H1 (cell line): ENCODE results near the gene SLC6A7. TPM values are rescaled to one million over a fixed set of nuclear protein-coding genes. Genes with fewer than 3 reads are reported as not detected.

ENCODE experiments used
- CTCF ChIA-PET: fragments of 300-600 bp; sonication (Branson Sonifier 250); formaldehyde crosslinking; loops from one replicate; lab custom pipeline; 2021; ENCODE audit not compliant: partially characterized antibody; lab: Charles Lee
- POLR2A ChIA-PET: fragments of 300-600 bp; sonication (Branson Sonifier 250); formaldehyde crosslinking; loops from one replicate; lab custom pipeline; 2021; ENCODE audit warnings: inconsistent platforms; ENCODE audit not compliant: partially characterized antibody; lab: Charles Lee
- DNase-seq, 2 experiments: peaks; one replicate each; pipeline versions ENCODE4 v3.0.0 to v3.0.0-alpha.2; 2010 to 2022; ENCODE audit warnings: low spot score in 2 of 2, low read depth in 1 of 2, mixed read lengths in 1 of 2
- FAIRE-seq: peaks from 2 replicates; lab custom pipeline; 2011; peaks lifted over from hg19 to GRCh38; lab: Jason Lieb, UNC
- H2AFZ ChIP-seq: 2 replicates; pipeline ENCODE4 v1.8.1; 2012; ENCODE audit warnings: low read length, inconsistent platforms
- H2AK5ac ChIP-seq: 2 replicates; pipeline ENCODE4 v1.6.1; 2013; ENCODE audit warnings: low read depth, low read length
- H2BK120ac ChIP-seq: replicated peaks from 2 replicates; pipeline ENCODE3; 2013; ENCODE audit warnings: low read depth, low read length, inconsistent platforms
- H2BK12ac ChIP-seq: 2 replicates; pipeline ENCODE4 v1.6.1; 2013; ENCODE audit warnings: low read depth, low read length
- H2BK15ac ChIP-seq: 2 replicates; pipeline ENCODE4 v1.6.1; 2013; ENCODE audit warnings: low read length
- H2BK20ac ChIP-seq: 2 replicates; pipeline ENCODE4 v1.6.1; 2013; ENCODE audit warnings: low read length
- H2BK5ac ChIP-seq: 2 replicates; pipeline ENCODE4 v1.6.1; 2013; ENCODE audit warnings: low read depth, low read length
- H3K14ac ChIP-seq: 2 replicates; pipeline ENCODE4 v1.6.1; 2013; ENCODE audit warnings: inconsistent platforms; ENCODE audit not compliant: insufficient read length
- H3K18ac ChIP-seq: 2 replicates; pipeline ENCODE4 v1.6.1; 2013; ENCODE audit warnings: low read length; ENCODE audit errors: extremely low read depth
- H3K23ac ChIP-seq: 2 replicates; pipeline ENCODE4 v1.6.1; 2013; ENCODE audit warnings: inconsistent platforms; ENCODE audit not compliant: insufficient read length
- H3K23me2 ChIP-seq: 2 replicates; pipeline ENCODE4 v1.6.1; 2013; ENCODE audit warnings: low read depth, low read length
- H3K27ac ChIP-seq: 2 replicates; pipeline ENCODE4 v1.6.1; 2011; ENCODE audit warnings: low read depth, low read length, inconsistent platforms
- H3K27me3 ChIP-seq, 4 experiments: replicated peaks in 1 of 4; 1 replicate in 1 of 4; 2 replicates in 3 of 4; pipeline versions ENCODE4 v1.6.1 to v1.8.1; 2011 to 2013; ENCODE audit warnings: low read length in 3 of 4, mild to moderate bottlenecking in 3 of 4, inconsistent platforms in 2 of 4, mixed read lengths in 2 of 4, moderate library complexity in 1 of 4; ENCODE audit not compliant: control insufficient read depth in 3 of 4, insufficient read depth in 3 of 4; ENCODE audit errors: extremely low read depth in 1 of 4
- H3K36me3 ChIP-seq, 4 experiments: 2 replicates each; pipeline versions ENCODE4 v1.6.1 to v1.8.1; 2011 to 2013; ENCODE audit warnings: mild to moderate bottlenecking in 4 of 4, low read length in 3 of 4, moderate library complexity in 2 of 4, control low read depth in 1 of 4, inconsistent platforms in 1 of 4; ENCODE audit not compliant: insufficient read depth in 4 of 4, control insufficient read depth in 2 of 4
- H3K4ac ChIP-seq: replicated peaks from 2 replicates; pipeline ENCODE3; 2013; ENCODE audit warnings: low read length, low read depth, mixed read lengths, inconsistent platforms; ENCODE audit not compliant: insufficient read length
- H3K4me1 ChIP-seq, 4 experiments: replicated peaks in 1 of 4; 1 replicate in 1 of 4; 2 replicates in 3 of 4; pipeline versions ENCODE4 v1.6.1 to v1.8.1; 2011 to 2013; ENCODE audit warnings: low read length in 3 of 4, inconsistent platforms in 2 of 4, mixed read lengths in 1 of 4; ENCODE audit not compliant: insufficient read depth in 4 of 4, control insufficient read depth in 3 of 4
- H3K4me2 ChIP-seq, 2 experiments: 2 replicates each; pipeline versions ENCODE4 v1.6.1 to v1.8.1; 2011 to 2013; ENCODE audit warnings: low read depth in 2 of 2, low read length in 2 of 2, control low read depth in 1 of 2, inconsistent platforms in 1 of 2, mild to moderate bottlenecking in 1 of 2; ENCODE audit not compliant: insufficient read depth in 1 of 2
- H3K4me3 ChIP-seq, 4 experiments: fragments of 200-600, 300-600 bp in 1 of 4; sonication (generic), shearing (Covaris generic), sonication (Bioruptor Twin) in 1 of 4; 2 replicates each; pipeline versions ENCODE4 v1.5.1 to v1.8.1; 2011 to 2016; ENCODE audit warnings: low read length in 4 of 4, low read depth in 3 of 4, control low read depth in 2 of 4, inconsistent platforms in 2 of 4, mild to moderate bottlenecking in 2 of 4, mixed read lengths in 1 of 4, moderate library complexity in 1 of 4; ENCODE audit not compliant: insufficient read depth in 2 of 4; ENCODE audit errors: extremely low read depth in 1 of 4
- H3K56ac ChIP-seq: replicated peaks from 2 replicates; pipeline ENCODE3; 2013; ENCODE audit warnings: low read depth, mild to moderate bottlenecking, mixed read lengths, low read length, inconsistent platforms; ENCODE audit not compliant: insufficient read length
- H3K79me1 ChIP-seq: 2 replicates; pipeline ENCODE4 v1.6.1; 2013; ENCODE audit warnings: low read depth, low read length, control low read depth
- H3K79me2 ChIP-seq, 2 experiments: 2 replicates each; pipeline versions ENCODE4 v1.6.1 to v1.8.1; 2012 to 2013; ENCODE audit warnings: low read length in 2 of 2, mild to moderate bottlenecking in 2 of 2, inconsistent platforms in 1 of 2; ENCODE audit not compliant: insufficient read depth in 2 of 2, control insufficient read depth in 1 of 2
- H3K9ac ChIP-seq, 4 experiments: replicated peaks in 1 of 4; 1 replicate in 1 of 4; 2 replicates in 3 of 4; pipeline versions ENCODE4 v1.6.1 to v1.8.1; 2011 to 2013; ENCODE audit warnings: low read depth in 3 of 4, low read length in 3 of 4, control low read depth in 2 of 4, mild to moderate bottlenecking in 2 of 4, moderate library complexity in 2 of 4, inconsistent platforms in 1 of 4; ENCODE audit errors: extremely low read depth in 1 of 4
- H3K9me3 ChIP-seq, 2 experiments: 2 replicates each; pipeline versions ENCODE4 v1.6.1 to v1.8.1; 2012 to 2013; ENCODE audit warnings: mild to moderate bottlenecking in 2 of 2, moderate library complexity in 2 of 2, control low read depth in 1 of 2, inconsistent platforms in 1 of 2, low read depth in 1 of 2, low read length in 1 of 2, mixed read lengths in 1 of 2; ENCODE audit not compliant: insufficient read depth in 2 of 2
- H4K20me1 ChIP-seq, 2 experiments: replicated peaks in 1 of 2; 2 replicates each; pipeline versions ENCODE3 to v1.8.1; 2011 to 2013; ENCODE audit warnings: inconsistent platforms in 2 of 2, low read length in 2 of 2, mild to moderate bottlenecking in 1 of 2; ENCODE audit not compliant: insufficient read depth in 2 of 2, control insufficient read depth in 1 of 2
- H4K5ac ChIP-seq: 2 replicates; pipeline ENCODE4 v1.6.1; 2013; ENCODE audit warnings: low read length, low read depth, mixed read lengths, inconsistent platforms; ENCODE audit not compliant: insufficient read length
- H4K8ac ChIP-seq: 2 replicates; pipeline ENCODE4 v1.8.0; 2013; ENCODE audit warnings: mild to moderate bottlenecking, moderate library complexity, low read length, inconsistent platforms; ENCODE audit not compliant: insufficient read depth; ENCODE audit errors: extremely low read depth
- H4K91ac ChIP-seq: replicated peaks from 2 replicates; pipeline ENCODE3; 2013; ENCODE audit warnings: low read length, mixed read lengths, inconsistent platforms; ENCODE audit not compliant: insufficient read length
- BACH1 ChIP-seq: IDR thresholded peaks from 2 replicates; pipeline ENCODE4 v1.6.1; 2012; ENCODE audit warnings: low read length, improper control_type of control experiment
- BRCA1 ChIP-seq: IDR thresholded peaks from 2 replicates; pipeline ENCODE4 v1.6.1; 2012; ENCODE audit warnings: low read depth, low read length, improper control_type of control experiment
- CBX5 ChIP-seq: fragments of 300-800, 300-1000 bp; sonication (generic); IDR thresholded peaks from 2 replicates; pipeline ENCODE4 v1.7.1; 2016; ENCODE audit warnings: antibody characterized with exemption, low read length, low read depth
- CHD1 ChIP-seq: IDR thresholded peaks from 2 replicates; pipeline ENCODE4 v1.6.1; 2012; ENCODE audit warnings: low read depth, low read length, improper control_type of control experiment
- CTBP2 ChIP-seq: IDR thresholded peaks from 2 replicates; pipeline ENCODE4 v1.7.0; 2011; ENCODE audit warnings: borderline replicate concordance, mild to moderate bottlenecking, moderate library complexity, mixed read lengths, low read length; ENCODE audit not compliant: insufficient read depth, insufficient read length
- GTF2F1 ChIP-seq: IDR thresholded peaks from 2 replicates; pipeline ENCODE4 v1.6.1; 2012; ENCODE audit warnings: low read depth, low read length, improper control_type of control experiment, borderline replicate concordance
- HDAC2 ChIP-seq, 2 experiments: fragments of 300-600 bp in 1 of 2; sonication (generic) in 1 of 2; IDR thresholded peaks; 2 replicates each; pipeline ENCODE4 v1.6.1; 2011 to 2012; ENCODE audit warnings: low read depth in 2 of 2, low read length in 2 of 2, mild to moderate bottlenecking in 2 of 2, moderate library complexity in 2 of 2, borderline replicate concordance in 1 of 2, inconsistent platforms in 1 of 2
- NRF1 ChIP-seq: IDR thresholded peaks from 2 replicates; pipeline ENCODE4 v1.6.1; 2011; ENCODE audit warnings: mild to moderate bottlenecking, low read depth, low read length, improper control_type of control experiment
- POLR2A ChIP-seq, 2 experiments: IDR thresholded peaks; 1 replicate in 1 of 2; 2 replicates in 1 of 2; pipeline ENCODE4 v1.6.1; 2011; ENCODE audit warnings: low read depth in 2 of 2, low read length in 2 of 2, mild to moderate bottlenecking in 2 of 2; ENCODE audit errors: control extremely low read depth in 1 of 2
- RBBP5 ChIP-seq: IDR thresholded peaks from 2 replicates; pipeline ENCODE4 v1.7.1; 2012; ENCODE audit warnings: low read depth, mild to moderate bottlenecking, inconsistent platforms, low read length, moderate library complexity, borderline replicate concordance
- RXRA ChIP-seq: IDR thresholded peaks from 2 replicates; pipeline ENCODE4 v1.6.1; 2011; ENCODE audit warnings: low read depth, mild to moderate bottlenecking, low read length, moderate library complexity; ENCODE audit not compliant: insufficient read depth
- SP1 ChIP-seq: IDR thresholded peaks from 2 replicates; pipeline ENCODE4 v1.6.1; 2011; ENCODE audit warnings: low read depth, low read length
- ZNF274 ChIP-seq: IDR thresholded peaks from 2 replicates; pipeline ENCODE4 v1.7.0; 2012; ENCODE audit warnings: low read length, borderline replicate concordance; ENCODE audit errors: extremely low read depth
- WGBS, 2 experiments: shearing (Covaris generic) in 1 of 2; methylation state at CpG; one replicate each; pipeline versions ENCODE4 v1.1.6 to v1.1.7; 2013 to 2015; ENCODE audit warnings: low lambda C conversion rate in 2 of 2, mixed read lengths in 2 of 2, inconsistent platforms in 1 of 2, low coverage in 1 of 2, missing lambda C conversion rate in 1 of 2; ENCODE audit not compliant: insufficient replicate concordance in 2 of 2, insufficient coverage in 1 of 2, insufficient read length in 1 of 2; ENCODE audit errors: extremely low coverage in 1 of 2, missing lambda C conversion rate in 1 of 2; 5-methylcytosine and 5-hydroxymethylcytosine counted together
- polyA plus RNA-seq, 7 experiments: library from polyadenylated mRNA; depleted of rRNA in 3 of 7; stranded (reverse) in 5 of 7; unstranded in 2 of 7; fragments of >200 nt in 5 of 7; fragments of 200-250 nt in 2 of 7; gene quantifications; 1 replicate in 5 of 7; 2 replicates in 1 of 7; 4 replicates in 1 of 7; pipeline versions ENCODE4 v1.2.1 to v1.2.3, GENCODE V29; 2011 to 2013; ENCODE audit warnings: missing spikeins in 2 of 7, mixed read lengths in 2 of 7
- total RNA-seq: library from RNA; stranded (reverse); fragmentation: NEBNext Ultra II Directional; extraction: Animal tissue kit (Norgen Biotek cat#: 25700); gene quantifications from 2 replicates; pipeline ENCODE4 v1.2.1, GENCODE V29; 2021
- TF ChIP-seq, protein P1 (sequence below): IDR thresholded peaks from 2 replicates; pipeline ENCODE4 v1.6.1; 2012; ENCODE audit warnings: inconsistent platforms

Gene SLC6A7
- total and polyA plus RNA-seq, 2 of the 8 experiments (the other 6 are each of a cell fraction or from before 2014, with no cell fraction given), result 0.07 to 0.12 TPM

DNA sequence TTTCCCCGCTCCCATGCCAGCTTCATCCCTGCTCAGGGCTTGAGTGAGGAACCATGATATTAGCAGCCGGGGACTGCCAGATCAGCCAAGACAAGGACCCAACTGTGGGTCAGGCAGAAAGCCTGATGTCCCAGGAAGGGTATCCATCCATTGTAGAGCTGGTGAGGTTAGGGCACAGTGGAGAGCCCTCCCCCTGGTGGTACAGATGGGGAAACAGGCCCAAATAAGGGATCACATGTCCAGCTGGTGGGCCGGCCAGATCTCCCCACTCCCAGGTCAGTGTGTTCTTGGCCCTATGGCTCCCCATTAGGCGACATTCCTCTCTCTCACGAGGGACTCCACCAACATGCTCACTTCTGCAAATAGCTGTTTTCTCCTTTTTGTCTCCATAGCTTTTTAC is 14.3 kb upstream of the SLC6A7 start:
- Histone ChIP-seq H2BK5ac (no peak overlapping the region), H3K4ac (no peak overlapping the region), H2BK120ac (no peak overlapping the region), H4K20me1 (no peaks in the 10 kb centered on the region), H2BK20ac (no peak overlapping the region), H2BK12ac (no peak overlapping the region), H3K14ac (no peak overlapping the region), H3K18ac (no peak overlapping the region), H4K91ac (no peak overlapping the region), H2AK5ac (no peak overlapping the region), H3K79me1 (no peaks in the 10 kb centered on the region; the same call in 1 of the 2 replicates), H3K4me3 (no peak overlapping the region), H3K9ac (no peak overlapping the region), H3K79me2 (no peaks in the 10 kb centered on the region), H3K36me3 (no peaks in the 10 kb centered on the region), H2BK15ac (0 out of 2 replicates have a peak overlapping the region, but pooled peaks have one; percentile 16), H3K23me2 (no peaks in the 10 kb centered on the region), H4K8ac (no peak overlapping the region; the same call in 1 of the 2 replicates), H3K27me3 (peaks cover 0 to 19% (median 12%) of the 10 kb centered on the region in 4 experiments; a peak in 6 of 7 replicates), H3K23ac (no peak overlapping the region), H3K4me1 (no peaks in the 10 kb centered on the region; a peak in 1 of 7 replicates), H3K27ac (no peak overlapping the region), H2AFZ (no peak overlapping the region), H3K9me3 (no peaks in the 10 kb centered on the region), H3K56ac (no peak overlapping the region), H3K4me2 (no peak overlapping the region), H4K5ac (no peak overlapping the region)
- DNase-seq (peak in 1 of 2 experiments; percentile 66), FAIRE-seq (peak; percentile 90)
- ChIA-PET CTCF (interaction anchor here (0.5 to 17.8 kb wide), 29 partner anchors 14 to 506 kb away, joined by 3 to 406 read pairs (median 4); partner anchors contain the start of genes CDX1, PDGFRB and SLC6A7), POLR2A (interaction anchor here (0.9 kb wide), 1 partner anchor 44 kb away, joined by 3 read pairs; no protein-coding TSS in a partner anchor)
- WGBS, 2 experiments, result 61% methylated on average over 5 of the region's 5 CpGs; no CpG with 5 or more reads in 1 of the 2 experiments
- no peak for TF ChIP-seq CTBP2
- no peak for TF ChIP-seq RXRA
- no peak for TF ChIP-seq RBBP5
- no peak for TF ChIP-seq BRCA1
- no peak for TF ChIP-seq CBX5
- no peak for TF ChIP-seq ZNF274
- no peak for TF ChIP-seq SP1
- TF ChIP-seq CHD1, result no peak
- TF ChIP-seq POLR2A (IDR thresholded peaks at IDR 0.05; ENCODE audit: control extremely low read depth in 1 of 2, low read depth in 2 of 2, low read length in 2 of 2), result no peak
- TF ChIP-seq HDAC2 (IDR thresholded peaks at IDR 0.05; ENCODE audit: borderline replicate concordance in 1 of 2, low read depth in 2 of 2, low read length in 2 of 2), result no peak
- TF ChIP-seq BACH1, result no peak
- TF ChIP-seq, protein P1, sequence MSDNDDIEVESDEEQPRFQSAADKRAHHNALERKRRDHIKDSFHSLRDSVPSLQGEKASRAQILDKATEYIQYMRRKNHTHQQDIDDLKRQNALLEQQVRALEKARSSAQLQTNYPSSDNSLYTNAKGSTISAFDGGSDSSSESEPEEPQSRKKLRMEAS, result peak; percentile 47; the same call in 1 of the 2 replicates
- no peak for TF ChIP-seq NRF1
- no peak for TF ChIP-seq GTF2F1
